ENCODE data around the gene SLC17A7.

Gene SLC17A7

DNA sequence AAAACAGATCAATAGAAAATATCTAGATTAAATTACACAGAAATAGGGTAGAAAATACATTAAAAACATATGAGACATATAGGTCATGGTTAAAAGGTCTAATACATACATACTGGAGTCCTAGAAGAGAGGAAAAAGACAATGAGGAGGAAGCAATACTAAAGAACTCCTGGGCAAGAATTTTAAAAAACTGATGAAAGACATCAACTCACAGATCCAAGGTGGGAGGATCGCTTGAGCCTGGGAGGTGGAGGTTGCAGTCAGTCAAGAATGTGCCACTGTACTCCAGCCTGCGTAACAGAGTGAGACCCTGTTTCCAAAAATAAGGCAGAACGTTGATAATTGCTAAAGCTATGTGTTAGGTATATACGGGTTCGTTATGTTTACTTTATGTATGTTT, 58.7 kb downstream of the SLC17A7 start:
- no peak for DNase-seq (ENCODE audit: low read depth in 1 of 2, low spot score in 1 of 2)

DNA sequence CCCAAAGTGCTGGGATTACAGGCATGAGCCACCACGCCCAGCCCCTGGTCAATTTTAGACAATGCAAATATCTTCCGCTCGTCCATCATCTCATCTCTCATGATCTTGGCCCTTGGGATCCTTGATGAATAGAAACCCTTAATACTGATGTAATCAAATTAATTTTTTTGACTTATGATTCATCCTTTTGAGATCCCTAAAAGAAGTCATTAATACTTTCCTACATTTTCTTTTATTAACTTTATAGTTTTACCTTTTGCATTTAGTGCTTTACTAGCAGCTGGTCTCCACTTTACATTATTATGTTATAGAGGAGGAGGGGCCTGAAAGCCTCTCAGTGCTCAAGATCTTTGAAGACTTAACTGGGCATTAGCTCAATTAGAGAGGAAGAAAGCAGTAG, 60.9 kb downstream of the SLC17A7 start:
- no peak for DNase-seq (ENCODE audit: low read depth in 1 of 2, low spot score in 1 of 2)
